Measurements from ENCODE around the gene CABP4.

CABP4 gene

DNA sequence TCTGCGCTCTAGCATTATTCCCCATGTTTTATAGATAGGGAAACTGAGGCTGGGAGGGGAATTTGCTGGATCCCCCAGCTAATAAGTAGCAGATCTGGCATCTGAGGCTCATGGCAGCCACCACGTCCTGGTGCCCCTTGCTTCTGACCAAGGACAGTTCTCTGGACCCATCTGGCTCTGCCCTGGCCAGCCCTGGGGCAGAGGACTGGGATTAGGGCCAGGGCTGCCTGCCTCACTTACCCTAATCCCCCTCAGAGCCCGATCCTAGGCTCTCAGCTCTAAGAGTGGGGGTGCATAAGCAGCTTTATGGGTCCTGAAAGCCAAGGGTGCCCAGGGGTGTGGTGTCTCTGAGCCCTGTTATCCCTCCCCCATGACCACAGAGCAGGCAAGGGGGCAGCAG lies at the start of gene CABP4:
Gene CABP4 (plus strand): TSS at position 301 of the 400 bp plus-strand sequence. CDS start 70 bp downstream, at position 371.
- no peak for DNase-seq

GRCh38 chr11:67405688-67406339 lies 49.3 kb upstream of the CABP4 start:
- DNase-seq = no peak

DNA sequence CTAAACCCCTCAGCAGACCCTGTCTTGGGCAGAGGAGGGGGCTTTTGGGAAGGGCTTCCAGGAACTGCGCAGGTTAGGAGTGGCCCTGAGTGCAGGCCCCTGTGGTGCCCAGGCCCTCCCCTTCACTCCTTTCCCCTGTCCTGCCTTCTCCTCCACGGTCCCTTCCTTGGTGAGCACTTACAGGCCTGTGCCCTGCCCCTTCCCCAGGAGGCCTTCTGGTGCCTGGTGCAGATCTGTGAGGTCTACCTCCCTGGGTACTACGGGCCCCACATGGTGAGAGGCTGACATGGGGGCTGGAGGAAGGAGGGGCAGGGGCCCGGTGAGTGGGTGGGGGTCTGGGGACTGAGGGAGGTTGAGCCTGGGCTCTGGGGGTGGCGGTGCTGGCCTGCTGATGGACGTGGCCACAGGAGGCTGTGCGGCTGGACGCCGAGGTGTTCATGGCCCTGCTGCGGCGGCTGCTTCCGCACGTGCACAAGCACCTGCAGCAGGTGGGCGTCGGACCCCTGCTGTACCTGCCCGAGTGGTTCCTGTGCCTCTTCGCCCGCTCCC lies 48.7 kb upstream of the CABP4 start:
- no peak for DNase-seq

- no peak for DNase-seq
These were observed 48.0 kb upstream of the CABP4 start for GRCh38 chr11:67406969-67407687.

- no peak for DNase-seq
These were observed 47.4 kb upstream of the CABP4 start for GRCh38 chr11:67407688-67408163.

DNA sequence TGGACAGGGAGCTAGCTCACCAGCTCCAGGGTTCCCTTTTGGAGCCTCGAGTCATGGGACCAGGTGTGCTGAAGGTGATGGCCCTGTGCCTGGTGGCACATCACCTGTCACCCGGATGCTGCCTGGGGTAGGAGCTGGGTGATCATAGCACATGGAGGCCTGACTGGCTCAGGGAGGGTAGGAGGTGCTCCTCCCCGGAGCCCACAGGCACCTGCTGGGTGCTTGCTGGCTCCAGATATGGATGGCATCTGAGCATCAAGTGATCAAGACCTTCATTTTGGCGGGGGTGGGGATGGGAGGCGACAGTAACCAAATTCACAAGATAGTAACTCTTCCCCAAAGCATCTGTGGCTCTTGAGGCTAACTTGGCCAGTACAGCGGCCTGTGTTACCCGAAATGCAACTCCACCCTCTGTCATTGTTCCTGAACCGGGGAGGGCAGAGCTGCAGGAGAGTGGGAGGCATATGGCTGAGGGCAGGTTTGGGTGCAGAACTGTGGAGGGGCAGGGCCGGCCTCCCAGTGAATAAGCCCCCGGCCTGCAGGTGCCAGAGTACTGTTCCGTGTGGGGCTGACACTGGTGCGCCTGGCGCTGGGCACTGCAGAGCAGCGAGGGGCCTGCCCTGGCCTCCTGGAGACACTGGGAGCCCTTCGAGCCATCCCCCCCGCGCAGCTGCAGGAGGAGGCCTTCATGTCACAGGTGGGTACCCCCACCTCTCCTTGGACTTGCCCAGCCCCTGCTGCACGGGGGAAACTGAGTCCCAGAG lies 46.5 kb upstream of the CABP4 start:
- no peak for DNase-seq

DNA sequence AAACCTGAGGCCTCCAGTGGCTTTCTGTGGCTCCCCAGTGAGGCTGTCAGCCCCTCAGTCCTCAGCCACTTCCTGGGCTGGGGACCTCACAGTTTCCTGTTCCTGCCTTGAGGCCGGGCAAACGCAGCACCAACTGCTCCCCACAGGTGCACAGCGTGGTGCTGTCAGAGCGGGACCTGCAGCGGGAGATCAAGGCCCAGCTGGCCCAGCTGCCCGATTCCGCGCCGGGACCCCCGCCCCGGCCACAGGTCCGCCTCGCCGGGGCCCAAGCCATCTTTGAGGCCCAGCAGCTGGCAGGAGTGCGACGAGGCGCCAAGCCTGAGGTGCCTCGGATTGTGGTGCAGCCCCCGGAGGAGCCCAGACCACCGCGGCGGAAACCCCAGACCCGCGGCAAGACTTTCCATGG lies 45.9 kb upstream of the CABP4 start:
- peak; percentile 84 for DNase-seq

GRCh38 chr11:67409781-67410368 lies 45.3 kb upstream of the CABP4 start:
- no peak for DNase-seq

DNA sequence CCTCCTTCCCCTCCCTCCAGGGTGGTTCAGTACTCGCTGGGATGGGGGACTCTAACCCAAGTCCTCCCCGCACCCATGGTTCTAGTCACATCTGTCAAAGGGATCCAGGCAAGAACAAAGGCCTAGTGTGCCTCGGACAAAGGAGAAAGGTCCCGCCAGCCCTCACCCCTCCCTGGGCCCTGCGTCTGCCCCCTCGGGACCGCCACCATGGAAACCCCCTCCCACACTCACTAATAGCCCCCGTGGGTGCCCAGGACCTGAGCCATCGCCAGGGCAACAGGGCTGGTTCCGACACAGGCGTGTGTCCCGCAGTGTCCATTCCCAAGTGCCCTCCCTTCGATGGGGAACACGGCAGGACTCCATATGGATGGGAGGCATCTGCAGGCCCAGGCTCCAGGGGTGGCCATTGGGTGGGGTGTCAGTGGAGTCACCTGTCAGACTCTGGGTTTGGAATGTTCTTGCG lies 44.8 kb upstream of the CABP4 start:
- no peak for DNase-seq

GRCh38 chr11:67410984-67411784 lies 44.0 kb upstream of the CABP4 start:
- no peak for DNase-seq

- DNase-seq = no peak
These were observed 43.4 kb upstream of the CABP4 start for GRCh38 chr11:67411785-67412152.

DNA sequence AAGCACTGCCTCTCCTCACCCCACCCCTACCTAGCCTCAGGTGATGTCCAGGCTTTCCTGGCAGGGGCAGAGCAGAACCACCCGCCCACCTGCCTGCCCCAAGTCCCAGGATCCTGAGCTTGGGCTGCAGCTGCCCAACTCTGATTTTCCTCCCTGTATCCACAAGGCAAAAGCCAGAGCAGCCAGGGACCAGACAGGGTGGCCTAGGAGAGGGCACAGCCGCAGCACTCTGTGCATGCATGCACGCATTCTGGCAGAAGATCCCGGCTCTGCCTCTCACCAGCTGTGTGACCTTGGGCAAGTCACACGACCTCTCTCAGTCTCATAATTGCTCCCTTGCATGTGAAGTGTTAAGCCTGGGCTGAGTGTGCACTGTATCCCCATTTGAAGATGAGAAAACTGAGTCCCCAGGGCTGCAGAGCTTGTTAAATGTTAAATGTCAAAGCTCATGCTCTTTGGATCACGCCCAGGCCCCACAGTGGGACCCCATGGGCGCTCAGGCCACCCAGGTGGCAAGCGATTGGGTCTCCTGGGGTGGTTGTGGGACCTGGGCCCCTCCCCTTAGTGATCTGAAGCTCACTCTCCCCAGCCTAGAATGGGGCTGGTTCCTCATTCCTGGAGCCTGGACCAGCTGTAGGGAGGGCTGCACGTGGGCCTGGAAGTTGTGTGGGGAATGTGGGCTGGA lies 42.5 kb upstream of the CABP4 start:
- no peak for DNase-seq

GRCh38 chr11:67413266-67413849 lies 41.8 kb upstream of the CABP4 start:
- no peak for DNase-seq

GRCh38 chr11:67415501-67416304 lies 39.5 kb upstream of the CABP4 start, which contains the start of gene CARNS1:
CARNS1 (plus strand) TSS chr11:67415678; CDS start chr11:67416200, 522 bp downstream.
- DNase-seq = no peak

- no peak for DNase-seq
These were observed 38.5 kb upstream of the CABP4 start for GRCh38 chr11:67416416-67417335.

DNA sequence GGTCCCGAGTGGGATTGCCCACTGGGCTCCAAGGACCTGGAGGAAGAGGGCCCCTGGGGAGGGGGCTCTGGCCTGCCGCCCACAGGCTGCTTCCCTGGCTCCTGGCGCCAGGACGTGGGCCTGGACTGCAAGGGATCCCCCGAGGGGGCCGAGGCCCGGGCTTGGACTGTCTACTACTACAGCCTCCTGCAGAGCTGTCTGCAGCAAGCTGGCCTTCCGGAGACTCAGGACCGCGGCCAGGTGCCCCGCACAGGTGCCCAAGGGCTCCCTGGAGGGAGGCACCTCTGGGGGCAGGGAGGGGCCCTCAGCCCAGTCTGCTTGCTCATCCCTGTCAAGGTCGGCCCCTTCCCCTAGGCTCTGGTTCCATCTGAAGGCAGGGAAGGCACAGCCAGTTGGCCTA lies 37.7 kb upstream of the CABP4 start:
- no peak for DNase-seq

GRCh38 chr11:67418476-67419281 lies 36.5 kb upstream of the CABP4 start:
- DNase-seq = no peak
